Neural cell (in vitro differentiated cells): ENCODE data around the gene C16orf89.

Source experiments
- EP300 ChIP-seq: fragments of 450-650 bp; conservative IDR thresholded peaks from 2 replicates; pipeline ENCODE4 v1.6.1; 2014; ENCODE audit warnings: antibody characterized with exemption, mild to moderate bottlenecking, moderate library complexity; ENCODE audit not compliant: poor library complexity, severe bottlenecking
- EZH2 ChIP-seq: fragments of 200-600, 300-800 bp; shearing (Covaris generic), sonication (generic); IDR thresholded peaks from 2 replicates; pipeline ENCODE4 v1.6.1; 2014; ENCODE audit warnings: antibody characterized with exemption, low read length, borderline replicate concordance, mild to moderate bottlenecking; ENCODE audit not compliant: insufficient read depth, poor library complexity, severe bottlenecking
- POLR2AphosphoS5 ChIP-seq: IDR thresholded peaks from 2 replicates; pipeline ENCODE4 v1.6.1; 2012
- RAD21 ChIP-seq: fragments of 450-650 bp; conservative IDR thresholded peaks from 2 replicates; pipeline ENCODE4 v1.6.1; 2014; ENCODE audit warnings: antibody characterized with exemption, mild to moderate bottlenecking, moderate library complexity
- SMC3 ChIP-seq: fragments of 450-650 bp; conservative IDR thresholded peaks from 2 replicates; pipeline ENCODE4 v1.6.1; 2014; ENCODE audit warnings: antibody characterized with exemption, mild to moderate bottlenecking, moderate library complexity; ENCODE audit not compliant: poor library complexity
- TAF1 ChIP-seq: IDR thresholded peaks from 2 replicates; pipeline ENCODE4 v1.6.1; 2012; ENCODE audit warnings: low read depth
- TF ChIP-seq, protein P1 (sequence below): fragments of 450-650 bp; IDR thresholded peaks from 2 replicates; pipeline ENCODE4 v1.5.1; 2014; ENCODE audit warnings: antibody characterized with exemption, mild to moderate bottlenecking, moderate library complexity; ENCODE audit not compliant: poor library complexity, severe bottlenecking
- TF ChIP-seq, protein P2 (sequence below): IDR thresholded peaks from 2 replicates; pipeline ENCODE4 v1.6.1; 2012; ENCODE audit warnings: borderline replicate concordance

DNA sequence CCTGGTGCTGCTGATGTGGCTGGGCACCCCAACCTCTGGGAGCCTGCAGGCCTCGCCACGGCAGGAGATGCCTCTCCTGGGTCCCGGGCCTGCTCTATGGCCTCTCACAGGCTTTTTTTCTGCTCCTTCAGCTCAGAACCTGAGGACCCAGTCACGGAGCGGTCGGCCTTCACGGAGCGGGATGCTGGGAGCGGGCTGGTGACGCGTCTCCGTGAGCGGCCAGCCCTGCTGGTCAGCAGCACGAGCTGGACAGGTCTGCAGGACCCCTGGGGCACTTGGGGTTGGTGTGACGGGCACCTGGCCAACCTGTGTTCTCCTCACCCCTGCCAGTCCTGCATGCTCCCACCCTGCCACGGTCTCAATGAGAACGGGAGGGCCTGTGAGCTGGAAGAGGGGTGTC, 12.9 kb upstream of the C16orf89 start:
- TF ChIP-seq, protein P1, sequence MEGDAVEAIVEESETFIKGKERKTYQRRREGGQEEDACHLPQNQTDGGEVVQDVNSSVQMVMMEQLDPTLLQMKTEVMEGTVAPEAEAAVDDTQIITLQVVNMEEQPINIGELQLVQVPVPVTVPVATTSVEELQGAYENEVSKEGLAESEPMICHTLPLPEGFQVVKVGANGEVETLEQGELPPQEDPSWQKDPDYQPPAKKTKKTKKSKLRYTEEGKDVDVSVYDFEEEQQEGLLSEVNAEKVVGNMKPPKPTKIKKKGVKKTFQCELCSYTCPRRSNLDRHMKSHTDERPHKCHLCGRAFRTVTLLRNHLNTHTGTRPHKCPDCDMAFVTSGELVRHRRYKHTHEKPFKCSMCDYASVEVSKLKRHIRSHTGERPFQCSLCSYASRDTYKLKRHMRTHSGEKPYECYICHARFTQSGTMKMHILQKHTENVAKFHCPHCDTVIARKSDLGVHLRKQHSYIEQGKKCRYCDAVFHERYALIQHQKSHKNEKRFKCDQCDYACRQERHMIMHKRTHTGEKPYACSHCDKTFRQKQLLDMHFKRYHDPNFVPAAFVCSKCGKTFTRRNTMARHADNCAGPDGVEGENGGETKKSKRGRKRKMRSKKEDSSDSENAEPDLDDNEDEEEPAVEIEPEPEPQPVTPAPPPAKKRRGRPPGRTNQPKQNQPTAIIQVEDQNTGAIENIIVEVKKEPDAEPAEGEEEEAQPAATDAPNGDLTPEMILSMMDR, result no peak
- TF ChIP-seq RAD21 (no peak), POLR2AphosphoS5 (no peak), TAF1 (no peak), SMC3 (no peak), EZH2 (no peak), EP300 (no peak)
- TF ChIP-seq, protein P2, sequence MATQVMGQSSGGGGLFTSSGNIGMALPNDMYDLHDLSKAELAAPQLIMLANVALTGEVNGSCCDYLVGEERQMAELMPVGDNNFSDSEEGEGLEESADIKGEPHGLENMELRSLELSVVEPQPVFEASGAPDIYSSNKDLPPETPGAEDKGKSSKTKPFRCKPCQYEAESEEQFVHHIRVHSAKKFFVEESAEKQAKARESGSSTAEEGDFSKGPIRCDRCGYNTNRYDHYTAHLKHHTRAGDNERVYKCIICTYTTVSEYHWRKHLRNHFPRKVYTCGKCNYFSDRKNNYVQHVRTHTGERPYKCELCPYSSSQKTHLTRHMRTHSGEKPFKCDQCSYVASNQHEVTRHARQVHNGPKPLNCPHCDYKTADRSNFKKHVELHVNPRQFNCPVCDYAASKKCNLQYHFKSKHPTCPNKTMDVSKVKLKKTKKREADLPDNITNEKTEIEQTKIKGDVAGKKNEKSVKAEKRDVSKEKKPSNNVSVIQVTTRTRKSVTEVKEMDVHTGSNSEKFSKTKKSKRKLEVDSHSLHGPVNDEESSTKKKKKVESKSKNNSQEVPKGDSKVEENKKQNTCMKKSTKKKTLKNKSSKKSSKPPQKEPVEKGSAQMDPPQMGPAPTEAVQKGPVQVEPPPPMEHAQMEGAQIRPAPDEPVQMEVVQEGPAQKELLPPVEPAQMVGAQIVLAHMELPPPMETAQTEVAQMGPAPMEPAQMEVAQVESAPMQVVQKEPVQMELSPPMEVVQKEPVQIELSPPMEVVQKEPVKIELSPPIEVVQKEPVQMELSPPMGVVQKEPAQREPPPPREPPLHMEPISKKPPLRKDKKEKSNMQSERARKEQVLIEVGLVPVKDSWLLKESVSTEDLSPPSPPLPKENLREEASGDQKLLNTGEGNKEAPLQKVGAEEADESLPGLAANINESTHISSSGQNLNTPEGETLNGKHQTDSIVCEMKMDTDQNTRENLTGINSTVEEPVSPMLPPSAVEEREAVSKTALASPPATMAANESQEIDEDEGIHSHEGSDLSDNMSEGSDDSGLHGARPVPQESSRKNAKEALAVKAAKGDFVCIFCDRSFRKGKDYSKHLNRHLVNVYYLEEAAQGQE, result no peak
